Fibroblast of the aortic adventitia (primary cell): ENCODE data around the gene PCLO. TPM values are rescaled to one million over a fixed set of nuclear protein-coding genes. Genes with fewer than 3 reads are reported as not detected.

Experiments used
- DNase-seq: peaks from one replicate; pipeline ENCODE4 v3.0.0-alpha.2; 2010; ENCODE audit warnings: low read depth
- H3K4me3 ChIP-seq: 2 replicates; pipeline ENCODE4 v1.5.1; 2011; ENCODE audit warnings: low read depth, mild to moderate bottlenecking, control low read depth, low read length, moderate library complexity
- CTCF ChIP-seq: IDR thresholded peaks from 2 replicates; pipeline ENCODE4 v1.5.1; 2011; ENCODE audit warnings: mild to moderate bottlenecking, low read length, control low read depth, inconsistent platforms; ENCODE audit not compliant: insufficient read depth
- total RNA-seq: library from RNA; depleted of rRNA; stranded (reverse); fragments of >200 nt; gene quantifications from 2 replicates; pipeline ENCODE4 v1.2.3, GENCODE V29; 2012; ENCODE audit warnings: low replicate concordance

Gene PCLO
- total RNA-seq, result 0.36 TPM in 1 of 2 replicates, not detected in the other

- H3K4me3 ChIP-seq, result peak within 1 kb of the TSS; percentile 62
- TF ChIP-seq CTCF, result no peak
- no peak for DNase-seq
Observed at GRCh38 chr7:83162402-83163256, at the start of gene PCLO. Gene PCLO, minus strand, starts transcription at chr7:83162884. Its CDS starts 292 bp downstream, at chr7:83162592.

GRCh38 chr7:83211685-83212084 lies 49.0 kb upstream of the PCLO start:
- no peak overlapping the region for H3K4me3 ChIP-seq
- no peak for DNase-seq
- no peak for TF ChIP-seq CTCF

GRCh38 chr7:83210479-83210878 lies 47.8 kb upstream of the PCLO start:
- no peak overlapping the region for H3K4me3 ChIP-seq
- no peak for TF ChIP-seq CTCF
- DNase-seq, result no peak

GRCh38 chr7:83204715-83205114 lies 42.0 kb upstream of the PCLO start:
- TF ChIP-seq CTCF, result no peak
- no peak for DNase-seq
- no peak overlapping the region for H3K4me3 ChIP-seq

- no peak for DNase-seq
- H3K4me3 ChIP-seq, result no peak overlapping the region
- TF ChIP-seq CTCF, result no peak
Observed at GRCh38 chr7:83201355-83201754, 38.7 kb upstream of the PCLO start.

- no peak overlapping the region for H3K4me3 ChIP-seq
- DNase-seq, result no peak
- no peak for TF ChIP-seq CTCF
Observed at GRCh38 chr7:83190659-83191389, 28.1 kb upstream of the PCLO start.
